SKM-1 (cell line): ENCODE data around the gene PGD.

ENCODE experiments used
- DNase-seq: peaks from one replicate; lab custom pipeline; 2025; ENCODE audit not compliant: unreplicated experiment; lab: John Stamatoyannopoulos, UW

Gene PGD

DNA sequence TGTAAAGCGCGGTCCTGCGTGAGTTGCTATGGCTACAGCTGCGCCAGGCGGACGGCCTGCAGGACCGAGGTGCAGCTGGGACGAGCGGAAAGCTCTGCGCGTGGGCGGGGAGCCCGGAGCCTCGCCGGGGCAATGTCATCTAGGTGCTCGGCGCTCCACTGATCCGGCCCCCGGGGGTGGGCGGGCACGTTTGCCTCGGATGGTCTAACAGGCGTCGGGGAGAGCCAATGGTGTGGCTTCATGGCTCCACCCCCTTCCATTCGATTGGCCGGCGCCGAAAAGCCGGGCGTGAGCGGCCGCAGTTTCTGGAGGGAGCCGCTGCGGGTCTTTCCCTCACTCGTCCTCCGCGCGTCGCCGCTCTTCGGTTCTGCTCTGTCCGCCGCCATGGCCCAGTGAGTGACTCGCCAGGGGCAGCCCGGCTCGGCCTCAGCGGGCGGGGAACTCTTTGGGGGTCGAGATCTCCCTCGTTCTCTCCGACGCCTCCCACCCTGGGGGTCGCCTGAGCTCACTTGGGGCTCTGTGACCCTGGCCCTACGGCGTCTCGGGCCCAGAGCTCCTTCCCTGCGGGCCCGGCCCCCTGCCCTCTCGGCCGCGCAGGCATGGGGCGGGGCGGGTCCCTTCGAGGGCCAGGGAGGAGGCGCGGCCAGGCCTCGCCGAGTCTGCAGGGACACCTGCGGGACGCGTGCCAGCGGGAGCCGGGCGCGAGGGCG, at the start of gene PGD:
TSS of gene PGD (plus strand) at position 331 of the 710 bp plus-strand sequence. CDS start at position 385, 54 bp downstream.
- peak; percentile 96 for DNase-seq

GRCh38 chr1:10353282-10353681, 45.6 kb upstream of the PGD start:
- DNase-seq, result no peak

GRCh38 chr1:10353693-10354092, 45.2 kb upstream of the PGD start:
- no peak for DNase-seq

DNA sequence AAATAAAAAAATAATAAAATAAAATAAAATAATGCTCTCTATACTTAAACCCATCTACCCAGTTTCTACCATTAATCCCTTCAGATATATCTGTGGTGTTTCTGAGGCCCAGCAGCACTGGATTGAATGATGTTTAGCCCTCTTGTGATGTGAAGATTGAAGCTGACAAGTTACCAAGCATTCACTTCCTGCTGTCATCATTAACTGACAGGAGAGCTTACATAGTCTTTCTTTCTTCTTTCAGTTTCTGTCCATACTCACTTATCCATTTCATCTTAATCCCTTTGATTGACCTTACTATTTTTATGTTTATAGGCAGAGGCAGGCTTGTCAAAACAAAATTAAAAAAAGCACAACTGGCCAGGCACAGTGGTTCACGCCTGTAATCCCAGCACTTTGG, 38.8 kb upstream of the PGD start:
- no peak for DNase-seq

GRCh38 chr1:10361515-10361914, 37.3 kb upstream of the PGD start:
- DNase-seq, result no peak

- DNase-seq, result no peak
These were observed 30.7 kb upstream of the PGD start for GRCh38 chr1:10368194-10368593.

DNA sequence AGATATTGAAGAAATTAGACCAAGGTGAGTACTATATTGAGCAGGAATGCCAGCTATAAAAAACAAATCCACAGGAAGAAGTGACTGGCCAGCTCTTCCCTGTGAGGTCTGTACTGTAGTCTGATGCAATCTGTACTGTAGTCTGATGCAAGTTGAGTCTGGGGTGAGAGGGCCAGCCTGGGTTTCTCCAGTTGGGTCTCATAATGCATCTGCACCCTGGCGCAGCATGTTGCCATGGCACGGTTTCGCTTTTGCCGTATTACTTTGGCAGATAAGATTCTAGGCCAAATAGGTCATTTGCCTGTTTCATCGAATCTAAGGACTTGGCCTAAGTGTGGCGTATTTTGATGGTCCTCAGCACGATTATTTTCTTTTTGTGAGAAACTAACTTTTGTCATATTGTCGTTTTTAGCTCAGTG, 24.4 kb upstream of the PGD start:
- no peak for DNase-seq

DNA sequence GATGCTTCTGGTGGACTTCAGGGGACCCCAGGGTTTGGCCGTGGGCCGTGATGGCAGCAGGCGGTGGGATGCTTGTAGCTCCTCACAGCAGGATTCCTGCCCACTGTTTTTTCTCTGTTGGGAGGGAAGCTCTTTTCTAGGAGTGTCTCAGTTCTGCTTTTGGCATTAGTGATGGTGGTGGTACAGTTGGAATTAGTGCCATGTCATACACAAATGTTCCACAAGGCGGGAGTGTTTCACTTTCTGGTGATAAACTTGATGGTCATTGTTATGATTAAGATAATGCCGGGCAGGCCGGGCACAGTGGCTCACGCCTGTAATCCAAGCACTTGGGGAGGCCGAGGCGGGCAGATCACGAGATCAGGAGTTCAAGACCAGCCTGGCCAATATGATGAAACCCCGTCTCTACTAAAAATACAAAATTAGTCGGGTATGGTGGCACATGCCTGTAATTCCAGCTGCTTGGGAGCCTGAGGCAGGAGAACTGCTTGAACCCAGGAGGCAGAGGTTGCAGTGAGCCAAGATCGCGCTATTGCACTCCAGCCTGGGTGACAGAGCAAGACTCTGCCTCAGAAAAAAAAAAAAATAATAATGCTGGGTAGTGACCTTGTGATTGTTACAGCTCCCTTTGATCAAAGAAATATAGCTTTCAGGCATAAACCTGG, 21.4 kb upstream of the PGD start:
- DNase-seq, result peak; percentile 53

DNA sequence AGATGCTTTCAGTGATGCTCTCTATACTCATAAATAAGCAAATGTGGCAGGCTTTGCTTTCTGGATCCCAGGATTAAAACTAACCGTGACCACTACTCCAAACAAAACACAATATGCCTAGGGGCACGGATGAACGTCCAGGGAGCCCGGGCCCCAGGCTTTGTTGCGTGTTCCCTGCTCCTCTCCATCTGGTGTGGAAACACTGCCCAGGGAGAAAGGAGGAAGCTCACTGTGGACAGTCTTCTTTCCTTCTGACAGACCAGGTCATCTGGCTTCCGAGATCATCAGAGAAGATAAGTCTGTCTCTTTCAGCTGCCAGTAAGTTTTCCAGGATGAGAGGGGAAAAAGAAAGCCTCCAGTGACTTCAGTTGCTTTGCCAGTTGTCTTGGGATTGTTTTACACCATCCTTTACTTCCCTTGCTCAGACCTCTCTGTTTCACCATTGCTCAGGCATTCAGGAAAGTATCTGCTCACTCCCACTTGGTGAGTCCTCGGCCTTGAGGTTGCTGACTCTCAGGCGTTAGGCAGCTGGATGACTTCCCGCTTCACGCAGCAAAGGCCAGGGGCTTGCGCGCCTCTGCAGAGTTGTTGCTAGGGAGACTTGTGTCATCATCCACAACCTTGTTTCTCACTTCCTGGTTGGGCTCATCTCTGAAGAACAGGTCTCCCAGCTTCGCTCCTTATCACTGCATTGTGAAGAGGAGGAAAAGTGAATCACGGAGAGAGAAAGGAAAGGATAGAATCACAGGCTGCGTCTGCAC, 20.6 kb upstream of the PGD start:
- DNase-seq, result peak; percentile 73

DNA sequence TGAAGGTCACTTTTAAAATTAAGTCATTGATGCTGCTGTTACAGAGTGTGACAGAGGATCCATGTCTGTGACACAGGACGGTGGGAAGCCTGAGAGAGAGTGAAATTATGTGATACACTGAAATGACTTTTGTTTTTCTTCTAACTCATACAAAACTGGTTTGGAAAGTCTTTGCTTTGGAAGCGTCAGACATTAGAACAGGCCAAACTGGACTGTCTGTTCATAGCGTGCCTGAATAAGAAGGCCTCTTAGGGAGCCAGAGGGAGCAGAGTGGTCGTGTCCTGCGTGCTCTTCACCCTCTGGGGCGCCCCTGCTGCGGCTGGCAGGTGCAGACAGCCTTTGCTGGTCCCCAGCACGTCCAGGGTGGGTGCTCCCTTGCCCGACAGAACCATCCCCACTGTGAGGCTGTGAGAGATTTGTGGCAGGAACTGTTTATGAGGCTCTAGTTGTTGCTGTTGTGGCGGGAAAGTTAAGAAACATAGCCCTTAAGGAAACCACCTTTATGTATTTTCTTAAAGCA, 19.7 kb upstream of the PGD start:
- no peak for DNase-seq

DNA sequence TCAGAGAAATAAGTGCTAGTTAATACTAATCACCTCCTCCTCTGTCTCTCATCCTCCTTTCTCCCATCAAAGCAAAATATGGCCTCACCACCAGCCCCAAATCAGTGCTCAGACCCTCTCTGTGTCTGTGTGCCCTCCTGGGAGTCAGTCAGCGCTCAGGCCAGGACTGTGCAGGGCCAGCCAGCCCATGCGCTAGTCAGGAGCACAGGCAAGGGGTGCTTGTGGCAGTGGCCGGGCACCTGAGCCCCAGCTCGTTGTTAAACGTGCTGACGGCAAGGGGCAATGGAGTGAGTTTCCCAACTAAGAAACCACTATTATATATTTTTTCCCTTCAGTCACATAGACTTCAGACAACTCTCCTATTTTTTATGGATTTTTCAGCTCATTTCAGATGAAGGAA, 19.2 kb upstream of the PGD start:
- DNase-seq, result no peak

DNA sequence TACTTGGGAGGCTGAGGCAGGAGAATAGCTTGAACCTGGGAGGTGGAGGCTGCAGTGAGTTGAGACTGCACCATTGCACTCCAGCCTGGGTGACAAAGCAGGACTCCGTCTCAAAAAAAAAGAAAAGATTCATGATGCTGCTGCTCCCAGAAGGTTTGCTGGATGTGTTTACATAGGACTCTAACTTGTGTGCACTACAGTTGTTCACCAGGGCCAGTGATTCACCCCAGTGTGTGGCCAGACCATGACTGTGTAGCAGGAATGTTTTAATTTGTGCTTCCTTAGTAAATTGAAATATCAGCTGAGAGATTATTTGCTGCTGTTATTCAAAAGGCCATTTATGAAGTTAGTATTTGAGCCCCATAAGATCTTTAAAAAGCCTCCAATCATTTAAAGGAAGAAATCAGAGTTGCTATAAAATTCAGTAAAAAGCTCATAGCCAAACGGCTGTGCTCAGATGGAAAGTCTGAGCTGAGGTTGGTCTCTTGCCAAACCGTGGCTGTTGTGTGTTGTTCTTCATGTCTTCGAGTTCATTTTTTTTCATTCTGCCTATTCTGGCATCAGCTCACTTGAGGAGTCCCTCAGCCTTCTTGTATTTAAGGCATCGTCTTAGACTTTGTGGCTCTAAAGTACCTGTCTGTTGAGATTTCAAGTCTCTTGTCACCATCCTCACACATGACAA, 18.1 kb upstream of the PGD start:
- no peak for DNase-seq

- no peak for DNase-seq
These were observed 15.2 kb upstream of the PGD start for GRCh38 chr1:10383630-10384029.

- DNase-seq, result no peak
These were observed 14.6 kb upstream of the PGD start for GRCh38 chr1:10384219-10384618.

DNA sequence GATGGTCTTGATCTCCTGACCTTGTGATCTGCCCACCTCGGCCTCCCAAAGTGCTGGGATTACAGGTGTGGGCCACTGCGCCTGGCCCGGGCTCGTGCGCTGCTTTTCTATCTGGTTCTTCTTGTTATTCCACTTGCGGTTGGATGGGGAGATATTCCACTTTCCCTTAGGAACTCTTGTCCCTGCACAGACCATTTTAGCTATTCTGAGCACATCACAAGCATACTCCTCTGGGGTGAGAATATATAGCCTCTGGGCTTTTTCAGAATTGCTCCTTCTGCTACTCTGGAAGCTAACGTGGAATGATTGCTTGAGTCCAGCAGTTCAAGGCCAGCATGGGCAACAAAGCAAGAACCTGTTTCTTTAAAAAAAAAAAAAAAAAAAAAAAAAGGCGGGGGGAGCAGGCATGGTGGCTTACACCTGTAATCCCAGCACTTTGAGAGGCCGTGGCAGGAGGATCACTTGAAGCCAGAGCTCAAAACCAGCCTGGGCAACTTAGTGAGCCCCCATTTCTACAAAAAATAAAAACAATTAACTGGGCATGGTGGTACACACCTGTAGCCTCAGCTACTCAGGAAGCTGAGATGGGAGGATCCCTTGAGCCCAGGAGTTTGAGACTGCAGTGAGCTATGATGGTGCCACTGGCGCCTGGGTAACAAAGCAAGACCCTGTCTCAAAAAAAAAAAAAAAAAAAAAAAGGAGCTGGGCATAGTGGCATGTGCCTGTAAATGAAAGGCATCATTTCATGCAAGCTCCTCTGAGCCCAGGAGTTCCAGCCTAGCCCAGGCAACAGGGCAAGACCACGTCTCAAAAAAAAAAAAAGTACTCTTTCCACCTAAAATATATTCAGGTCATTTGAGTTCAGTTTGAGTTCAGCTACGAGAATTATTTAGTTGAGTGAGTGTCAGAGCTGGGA, 11.8 kb upstream of the PGD start:
- DNase-seq, result no peak

DNA sequence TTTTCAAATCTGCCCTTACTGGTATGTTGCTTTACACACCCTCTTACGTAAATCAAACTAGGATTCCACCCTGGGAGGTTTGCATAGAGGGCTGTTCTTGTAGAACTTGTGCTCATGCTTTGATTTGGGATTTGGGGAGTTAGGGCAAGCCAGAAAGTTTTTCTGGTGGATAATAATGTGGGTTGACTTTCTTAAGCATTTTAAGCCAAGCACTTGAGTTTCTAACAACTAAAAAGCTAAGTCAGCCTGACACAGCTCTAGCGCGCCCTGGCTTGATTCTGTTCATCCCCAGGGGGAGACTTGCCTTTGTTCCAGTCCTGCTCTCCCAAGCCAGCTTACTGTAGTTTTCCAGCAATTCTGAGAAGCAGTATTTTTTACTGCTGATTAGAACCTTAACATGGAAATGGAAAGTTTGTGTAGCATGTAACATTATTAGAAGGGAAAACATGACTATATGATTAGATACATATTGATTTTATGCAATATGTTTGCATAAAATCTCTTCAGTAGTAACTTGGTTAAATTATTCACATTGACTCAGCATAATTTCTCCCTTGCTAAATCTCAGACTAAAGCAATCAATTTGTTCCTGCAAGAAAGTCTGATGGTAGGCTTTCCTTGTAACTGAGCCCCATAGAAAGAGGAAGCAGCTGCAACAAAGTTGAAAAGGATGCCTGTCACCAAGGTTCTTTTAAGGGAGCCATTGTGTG, 11.0 kb upstream of the PGD start:
- DNase-seq, result peak; percentile 92

DNA sequence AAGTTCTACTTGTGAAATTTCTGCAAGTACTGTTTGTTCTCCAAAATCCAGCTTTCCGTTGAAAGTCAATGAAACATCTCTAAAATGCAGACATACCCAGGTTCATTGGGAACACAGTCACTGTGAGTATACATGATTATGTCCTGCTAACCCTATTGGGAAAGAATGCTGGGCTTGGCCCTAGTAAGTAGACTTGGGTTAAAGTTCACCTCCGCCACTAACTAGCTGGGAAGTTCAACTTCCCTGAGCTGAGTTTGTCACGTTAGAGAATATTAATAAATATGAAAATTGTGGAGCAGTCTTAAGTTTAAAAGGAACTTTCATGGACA, 10.5 kb upstream of the PGD start:
- no peak for DNase-seq

DNA sequence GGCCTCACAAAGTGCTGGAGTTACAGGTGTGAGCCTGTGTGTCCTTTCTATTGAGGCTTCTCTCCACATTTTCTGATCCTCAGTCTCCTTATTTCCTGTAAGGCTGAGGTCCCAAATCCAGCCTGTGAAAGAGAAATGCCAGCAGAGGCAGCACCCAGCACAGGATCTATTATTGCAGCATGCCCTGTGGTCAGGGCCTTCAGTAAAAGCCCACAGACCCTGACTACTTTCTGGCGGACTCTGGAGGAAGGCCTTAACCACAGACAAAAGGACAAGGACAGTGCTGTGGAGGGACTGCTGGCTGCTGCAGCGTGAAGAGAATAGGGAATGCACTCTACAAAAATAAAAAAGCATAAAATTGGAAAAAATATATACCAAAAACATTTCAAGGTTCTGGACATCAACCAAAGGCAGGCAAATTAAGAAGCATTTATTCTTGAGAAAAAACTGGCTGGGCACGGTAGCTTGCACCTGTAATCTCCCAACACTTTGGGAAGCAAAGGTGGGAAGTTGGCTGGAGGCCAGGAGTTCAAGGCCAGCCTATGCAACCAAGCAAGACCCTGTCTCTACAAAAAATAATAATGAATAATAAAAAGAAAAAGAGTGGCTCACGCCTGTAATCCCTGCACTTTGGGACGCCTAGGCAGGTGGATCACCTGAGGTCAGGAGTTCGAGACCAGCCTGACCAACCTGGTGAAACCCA, 9.4 kb upstream of the PGD start:
- peak; percentile 42 for DNase-seq

DNA sequence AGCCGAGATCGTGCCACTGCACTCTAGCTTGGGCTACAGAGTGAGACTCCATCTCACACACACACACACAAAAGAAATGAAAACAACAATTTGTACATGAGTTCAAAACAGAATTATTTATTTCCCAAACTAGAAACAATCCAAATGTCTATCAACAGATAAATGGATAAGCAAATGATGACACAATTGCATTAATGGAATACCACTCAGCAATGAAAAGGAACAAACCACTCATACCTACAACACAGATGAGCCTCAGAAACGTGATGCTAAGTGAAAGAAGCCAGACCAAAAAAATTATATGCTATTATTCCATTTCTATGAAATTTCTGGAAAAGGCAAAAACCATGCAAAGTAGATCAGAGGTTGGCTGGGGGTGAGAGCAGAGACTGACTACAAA, 2.0 kb upstream of the PGD start:
- no peak for DNase-seq
